HCT116 (cell line): ENCODE data around the gene THRA.

Experiments
- CTCF ChIP-seq, 3 experiments: fragments of 200-600 bp in 1 of 3; sonication (generic) in 1 of 3; IDR thresholded peaks in 2 of 3; conservative IDR thresholded peaks in 1 of 3; 2 replicates each; pipeline ENCODE4 v1.5.1; 2012 to 2017; ENCODE audit warnings: low read depth in 2 of 3, low read length in 2 of 3, antibody characterized with exemption in 1 of 3, borderline replicate concordance in 1 of 3, control low read depth in 1 of 3, mild to moderate bottlenecking in 1 of 3, mixed read lengths in 1 of 3, mixed run types in 1 of 3, moderate library complexity in 1 of 3; ENCODE audit not compliant: insufficient read depth in 1 of 3
- SP1 ChIP-seq: IDR thresholded peaks from 2 replicates; pipeline ENCODE4 v1.6.1; 2012; ENCODE audit warnings: low read depth
- ZNF274 ChIP-seq: fragments of 200-500 bp; sonication (Bioruptor generic); IDR thresholded peaks from 2 replicates; pipeline ENCODE4 v1.6.1; 2014; ENCODE audit warnings: mild to moderate bottlenecking, low read depth, low read length, inconsistent platforms

- TF ChIP-seq SP1 (no peak), CTCF (IDR thresholded peaks at IDR 0.05 in 2 of 3, conservative IDR thresholded peaks at IDR 0.05 in 1 of 3; ENCODE audit: borderline replicate concordance in 1 of 3, insufficient read depth in 1 of 3, low read depth in 2 of 3, low read length in 2 of 3) (no peak), ZNF274 (no peak)
Observed at GRCh38 chr17:40015998-40016985, 46.5 kb upstream of the THRA start.
